Measurements from ENCODE around the gene EPGN. TPM values are rescaled to one million over a fixed set of nuclear protein-coding genes. Genes with fewer than 3 reads are reported as not detected.

EPGN gene
- total RNA-seq, 4 donors from 2014 or later = 4.0 to 27.9 (median 16.9) TPM

DNA sequence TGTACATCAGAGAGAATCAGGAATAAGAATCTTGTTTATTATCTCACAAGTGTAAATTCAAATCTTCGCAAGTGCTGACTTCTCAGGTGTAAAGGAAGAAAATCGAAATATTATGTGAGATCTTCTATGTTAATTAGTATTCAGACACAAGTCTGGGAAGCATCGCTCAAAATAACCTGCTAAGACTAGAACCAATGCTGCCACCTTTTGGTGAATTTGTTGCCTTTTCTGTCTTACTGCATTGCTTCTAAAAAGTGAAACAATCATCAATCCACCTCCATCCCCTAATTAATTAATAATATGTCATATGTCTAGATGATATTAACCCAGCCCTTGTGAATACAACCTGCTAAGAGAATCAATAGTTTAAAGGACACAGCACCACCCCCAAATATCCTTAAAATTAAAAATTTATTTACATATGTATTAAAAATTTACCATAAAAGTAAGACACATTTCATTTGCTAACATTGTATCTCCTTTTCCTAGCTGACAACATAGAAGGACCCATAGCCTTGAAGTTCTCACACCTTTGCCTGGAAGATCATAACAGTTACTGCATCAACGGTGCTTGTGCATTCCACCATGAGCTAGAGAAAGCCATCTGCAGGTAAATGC, 3.5 kb downstream of the EPGN start:
- intact Hi-C loops (cut with DNase I; ENCODE audit: low total_unique reads) = no loop called here
- TF ChIP-seq, protein P1, sequence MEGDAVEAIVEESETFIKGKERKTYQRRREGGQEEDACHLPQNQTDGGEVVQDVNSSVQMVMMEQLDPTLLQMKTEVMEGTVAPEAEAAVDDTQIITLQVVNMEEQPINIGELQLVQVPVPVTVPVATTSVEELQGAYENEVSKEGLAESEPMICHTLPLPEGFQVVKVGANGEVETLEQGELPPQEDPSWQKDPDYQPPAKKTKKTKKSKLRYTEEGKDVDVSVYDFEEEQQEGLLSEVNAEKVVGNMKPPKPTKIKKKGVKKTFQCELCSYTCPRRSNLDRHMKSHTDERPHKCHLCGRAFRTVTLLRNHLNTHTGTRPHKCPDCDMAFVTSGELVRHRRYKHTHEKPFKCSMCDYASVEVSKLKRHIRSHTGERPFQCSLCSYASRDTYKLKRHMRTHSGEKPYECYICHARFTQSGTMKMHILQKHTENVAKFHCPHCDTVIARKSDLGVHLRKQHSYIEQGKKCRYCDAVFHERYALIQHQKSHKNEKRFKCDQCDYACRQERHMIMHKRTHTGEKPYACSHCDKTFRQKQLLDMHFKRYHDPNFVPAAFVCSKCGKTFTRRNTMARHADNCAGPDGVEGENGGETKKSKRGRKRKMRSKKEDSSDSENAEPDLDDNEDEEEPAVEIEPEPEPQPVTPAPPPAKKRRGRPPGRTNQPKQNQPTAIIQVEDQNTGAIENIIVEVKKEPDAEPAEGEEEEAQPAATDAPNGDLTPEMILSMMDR (IDR thresholded peaks at IDR 0.05) = no peak
- TF ChIP-seq POLR2A (IDR thresholded peaks at IDR 0.05) = no peak
- 27 to 37% methylated on average over 4 of the region's 4 CpGs for WGBS, 2 donors
- DNase-seq (ENCODE audit: low spot score in 2 of 2) = no peak
- H3K4me3 ChIP-seq (ENCODE audit: low read depth, poor library complexity, severe bottlenecking) = no peak overlapping the region

- DNase-seq (ENCODE audit: low spot score in 2 of 2) = no peak
- intact Hi-C loops (cut with DNase I; ENCODE audit: low total_unique reads) = no loop called here
- no peak overlapping the region for H3K4me3 ChIP-seq (ENCODE audit: low read depth, poor library complexity, severe bottlenecking)
- 98 to 100% methylated on average over 2 of the region's 2 CpGs for WGBS, 2 donors
- TF ChIP-seq POLR2A (IDR thresholded peaks at IDR 0.05) = no peak
- TF ChIP-seq, protein P1 (IDR thresholded peaks at IDR 0.05) = no peak
Observed at GRCh38 chr4:74314329-74314728, 6.1 kb downstream of the EPGN start.

GRCh38 chr4:74314944-74315343, 6.7 kb downstream of the EPGN start:
- DNase-seq (ENCODE audit: low spot score in 2 of 2) = no peak
- intact Hi-C loops (cut with DNase I; ENCODE audit: low total_unique reads) = no loop called here
- no peak overlapping the region for H3K4me3 ChIP-seq (ENCODE audit: low read depth, poor library complexity, severe bottlenecking)
- no peak for TF ChIP-seq POLR2A (IDR thresholded peaks at IDR 0.05)
- TF ChIP-seq, protein P1 (IDR thresholded peaks at IDR 0.05) = no peak
- 80 to 81% methylated on average over 2 of the region's 2 CpGs for WGBS, 2 donors

DNA sequence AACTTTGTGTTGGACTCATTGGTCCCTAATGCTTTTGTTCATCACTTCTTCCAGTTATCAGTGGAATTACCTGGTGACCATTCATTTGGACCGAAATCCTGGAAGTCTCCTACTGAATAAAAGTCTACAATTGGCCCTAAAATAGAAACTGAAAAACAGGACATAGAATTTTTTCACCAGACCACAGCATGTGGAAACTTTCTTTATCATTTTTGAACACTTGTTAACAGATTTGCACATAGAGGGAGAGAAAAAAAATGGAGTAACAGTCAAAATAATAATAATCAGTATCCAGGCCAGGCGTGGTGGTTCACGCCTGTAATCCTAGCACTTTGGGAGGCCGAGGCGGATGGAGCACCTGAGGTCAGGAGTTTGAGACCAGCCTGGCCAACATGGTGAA, 7.1 kb downstream of the EPGN start:
- intact Hi-C loops (cut with DNase I; ENCODE audit: low total_unique reads) = no loop called here
- DNase-seq (ENCODE audit: low spot score in 2 of 2) = no peak
- no peak for TF ChIP-seq POLR2A (IDR thresholded peaks at IDR 0.05)
- 83 to 85% methylated on average over 5 of the region's 5 CpGs for WGBS, 2 donors
- no peak overlapping the region for H3K4me3 ChIP-seq (ENCODE audit: low read depth, poor library complexity, severe bottlenecking)

DNA sequence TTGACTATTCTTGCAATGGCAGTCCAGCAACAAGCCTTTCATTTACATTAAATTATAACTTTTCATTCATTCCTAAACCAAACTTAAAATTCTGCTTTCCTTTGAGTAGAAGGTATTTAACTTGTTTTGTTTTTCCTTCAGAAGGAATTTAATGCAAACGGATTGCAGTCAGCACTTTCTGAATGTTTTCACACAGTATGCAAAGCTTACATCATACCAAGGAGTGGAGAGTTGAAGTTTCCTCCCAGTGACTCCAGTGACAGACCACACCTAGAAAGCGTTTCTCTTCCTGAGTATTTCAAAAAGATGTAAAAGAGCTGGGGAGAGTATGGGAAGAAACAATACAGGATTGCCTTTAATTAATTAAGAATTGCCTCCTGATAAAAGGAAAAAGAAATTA, 8.1 kb downstream of the EPGN start:
- DNase-seq (ENCODE audit: low spot score in 2 of 2) = no peak
- H3K4me3 ChIP-seq (ENCODE audit: low read depth, poor library complexity, severe bottlenecking) = no peak overlapping the region
- 28 to 30% methylated on average over 2 of the region's 2 CpGs for WGBS, 2 donors
- no peak for TF ChIP-seq POLR2A (IDR thresholded peaks at IDR 0.05)
- TF ChIP-seq, protein P1 (IDR thresholded peaks at IDR 0.05) = no peak
- intact Hi-C loops (cut with DNase I; ENCODE audit: low total_unique reads) = no loop called here

GRCh38 chr4:74317616-74318246, 9.5 kb downstream of the EPGN start:
- intact Hi-C loops (cut with DNase I; ENCODE audit: low total_unique reads) = no loop called here
- DNase-seq (ENCODE audit: low spot score in 2 of 2) = no peak
- no peak for TF ChIP-seq POLR2A (IDR thresholded peaks at IDR 0.05)
- TF ChIP-seq, protein P1 (IDR thresholded peaks at IDR 0.05) = no peak
- H3K4me3 ChIP-seq (ENCODE audit: low read depth, poor library complexity, severe bottlenecking) = no peak overlapping the region
- 49 to 51% methylated on average over 3 of the region's 3 CpGs for WGBS, 2 donors

Measured in lower leg skin (tissue), 4 donors.